Measurements from ENCODE around the gene ELAPOR1.

DNA sequence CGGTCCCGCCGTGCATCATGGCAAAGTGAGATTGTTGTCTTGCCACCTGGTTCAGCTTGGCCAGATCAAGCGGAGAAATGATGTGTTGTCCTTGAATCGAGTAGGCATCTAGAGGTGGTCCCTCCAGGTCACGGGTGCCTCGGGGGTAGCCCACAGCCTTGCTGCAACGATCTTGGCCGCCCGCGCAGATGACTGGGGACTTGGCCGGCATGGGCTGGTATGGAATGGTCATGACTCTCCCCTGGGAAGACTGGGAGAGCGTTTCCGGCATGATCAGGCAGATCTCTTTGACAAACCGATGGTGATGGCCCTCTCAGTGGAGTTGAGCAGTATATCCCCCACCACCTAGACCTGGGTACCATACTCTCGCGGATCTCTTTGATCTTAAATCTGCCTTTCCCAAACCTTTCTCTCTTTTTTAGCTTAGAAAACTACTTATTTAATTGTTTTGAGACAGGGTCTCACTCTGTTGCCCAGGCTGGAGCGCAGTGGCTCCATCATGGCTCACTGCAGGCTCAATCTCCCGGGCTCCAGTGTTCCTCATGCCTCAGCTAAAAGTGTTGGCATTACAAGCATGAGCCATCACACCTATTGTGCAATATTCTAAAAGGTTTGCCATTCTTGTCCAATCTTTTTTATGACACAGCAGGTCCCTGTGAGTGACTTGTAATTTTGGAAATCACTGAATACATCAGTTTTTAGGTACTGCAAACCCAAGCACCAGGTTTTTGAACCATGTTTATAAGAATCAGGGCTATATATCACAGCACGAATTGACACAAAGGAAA is 9.4 kb upstream of the ELAPOR1 start:
- TF ChIP-seq EZH2 (IDR thresholded peaks at IDR 0.05; ENCODE audit: insufficient read depth, low read length) (no peak), CTCF (IDR thresholded peaks at IDR 0.05; ENCODE audit: insufficient read depth, low read depth, low read length) (no peak)
